ENCODE measurements around the gene ARHGEF17.
A peak's percentile ranks its signal among the peaks of the same experiment; 100 is the strongest.
"Not testable (repeated sequence)": the region's sequence is repeated elsewhere in the genome, so short reads cannot be mapped to it uniquely, and the experiment has no call there.

Gene ARHGEF17

GRCh38 chr11:73271936-73272679 is 36.0 kb upstream of the ARHGEF17 start, which contains the start of gene P2RY6:
Gene P2RY6, plus strand, starts transcription at chr11:73272338. Its CDS starts 24,181 bp downstream, at chr11:73296519.
- peak; percentile 86 to 96 (median 93) for DNase-seq

GRCh38 chr11:73272680-73273038 is 35.4 kb upstream of the ARHGEF17 start:
- DNase-seq = no peak

GRCh38 chr11:73273222-73273895 is 34.7 kb upstream of the ARHGEF17 start:
- peak in 1 of 4 experiments; percentile 26 for DNase-seq

GRCh38 chr11:73274191-73274590 is 33.9 kb upstream of the ARHGEF17 start:
- not testable (repeated sequence) for DNase-seq

GRCh38 chr11:73274722-73275380 is 33.2 kb upstream of the ARHGEF17 start:
- DNase-seq = peak; percentile 57 to 70 (median 64)

- no peak for DNase-seq
These were observed 32.7 kb upstream of the ARHGEF17 start for GRCh38 chr11:73275381-73275750.

GRCh38 chr11:73277467-73277866 is 30.6 kb upstream of the ARHGEF17 start:
- DNase-seq = no peak

- peak; percentile 85 to 93 (median 90) for DNase-seq
These were observed 27.4 kb upstream of the ARHGEF17 start for GRCh38 chr11:73280626-73281025.

GRCh38 chr11:73281201-73281741 is 26.8 kb upstream of the ARHGEF17 start:
- peak; percentile 70 to 88 (median 83) for DNase-seq

- no peak for DNase-seq
These were observed 26.0 kb upstream of the ARHGEF17 start for GRCh38 chr11:73281796-73282660.

GRCh38 chr11:73283276-73284000 is 24.6 kb upstream of the ARHGEF17 start:
- peak; percentile 81 to 91 (median 88) for DNase-seq

- no peak for DNase-seq
These were observed 24.0 kb upstream of the ARHGEF17 start for GRCh38 chr11:73284106-73284505.

GRCh38 chr11:73285721-73286120 is 22.4 kb upstream of the ARHGEF17 start:
- DNase-seq = no peak

GRCh38 chr11:73286240-73286810 is 21.8 kb upstream of the ARHGEF17 start:
- DNase-seq = no peak

- peak in 2 of 4 experiments; percentile 40 to 43 for DNase-seq
These were observed 20.5 kb upstream of the ARHGEF17 start for GRCh38 chr11:73287400-73288101.

GRCh38 chr11:73288192-73288872 is 19.7 kb upstream of the ARHGEF17 start:
- DNase-seq = peak; percentile 66 to 90 (median 82)

- peak; percentile 77 to 86 (median 83) for DNase-seq
These were observed 19.0 kb upstream of the ARHGEF17 start for GRCh38 chr11:73288873-73289707.

- no peak for DNase-seq
These were observed 17.5 kb upstream of the ARHGEF17 start for GRCh38 chr11:73290536-73290935.

GRCh38 chr11:73291196-73291595 is 16.9 kb upstream of the ARHGEF17 start:
- DNase-seq = no peak

Data from suppressor macrophage (primary cell).